ENCODE data around the gene FRMD4A.
A peak's percentile ranks its signal among the peaks of the same experiment; 100 is the strongest.

DNA sequence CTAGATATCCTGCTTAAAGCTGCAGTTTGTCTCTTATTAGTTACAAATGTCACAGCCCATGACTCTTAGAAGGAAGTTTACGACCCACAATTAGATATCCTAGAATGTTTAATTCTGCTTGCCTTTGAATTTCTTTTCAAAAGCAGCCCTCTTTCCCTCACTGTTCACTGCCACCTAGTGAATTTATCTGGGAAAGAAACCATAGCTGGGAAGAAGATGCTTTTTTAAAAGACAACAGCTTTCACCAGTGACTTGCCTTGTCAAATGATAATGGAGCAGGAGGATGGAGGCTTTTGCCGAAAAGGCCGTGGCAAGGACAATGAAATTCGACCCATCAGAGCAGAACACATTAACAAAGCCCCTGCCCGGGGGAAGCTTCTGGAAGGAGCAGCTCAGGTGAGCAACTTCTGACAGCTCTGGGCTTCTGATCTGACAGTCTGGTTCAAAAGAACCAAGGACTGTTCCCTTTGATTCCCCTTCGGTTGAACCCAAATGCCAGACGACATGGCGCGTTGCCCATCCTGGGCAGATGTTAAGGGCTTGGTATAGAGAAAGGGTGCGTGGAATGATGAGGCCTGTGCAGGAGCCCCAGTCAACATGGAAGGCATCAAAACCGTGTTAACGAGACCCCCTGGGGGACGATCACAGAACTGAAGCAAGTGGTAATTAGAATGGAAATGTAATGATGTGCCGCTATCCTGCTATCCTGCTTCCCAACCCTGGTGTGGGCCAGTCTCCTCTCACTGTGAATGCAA is 236.8 kb downstream of the FRMD4A start:
- TF ChIP-seq FOS (IDR thresholded peaks at IDR 0.05; ENCODE audit: low read depth, low read length) (no peak), RAD21 (IDR thresholded peaks at IDR 0.05; ENCODE audit: low read length) (peak; percentile 91), POLR2A (IDR thresholded peaks at IDR 0.05; ENCODE audit: low read depth, low read length) (no peak), SMC3 (IDR thresholded peaks at IDR 0.05; ENCODE audit: low read depth, low read length) (peak; percentile 94)
- TF ChIP-seq, protein P1, sequence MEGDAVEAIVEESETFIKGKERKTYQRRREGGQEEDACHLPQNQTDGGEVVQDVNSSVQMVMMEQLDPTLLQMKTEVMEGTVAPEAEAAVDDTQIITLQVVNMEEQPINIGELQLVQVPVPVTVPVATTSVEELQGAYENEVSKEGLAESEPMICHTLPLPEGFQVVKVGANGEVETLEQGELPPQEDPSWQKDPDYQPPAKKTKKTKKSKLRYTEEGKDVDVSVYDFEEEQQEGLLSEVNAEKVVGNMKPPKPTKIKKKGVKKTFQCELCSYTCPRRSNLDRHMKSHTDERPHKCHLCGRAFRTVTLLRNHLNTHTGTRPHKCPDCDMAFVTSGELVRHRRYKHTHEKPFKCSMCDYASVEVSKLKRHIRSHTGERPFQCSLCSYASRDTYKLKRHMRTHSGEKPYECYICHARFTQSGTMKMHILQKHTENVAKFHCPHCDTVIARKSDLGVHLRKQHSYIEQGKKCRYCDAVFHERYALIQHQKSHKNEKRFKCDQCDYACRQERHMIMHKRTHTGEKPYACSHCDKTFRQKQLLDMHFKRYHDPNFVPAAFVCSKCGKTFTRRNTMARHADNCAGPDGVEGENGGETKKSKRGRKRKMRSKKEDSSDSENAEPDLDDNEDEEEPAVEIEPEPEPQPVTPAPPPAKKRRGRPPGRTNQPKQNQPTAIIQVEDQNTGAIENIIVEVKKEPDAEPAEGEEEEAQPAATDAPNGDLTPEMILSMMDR (conservative IDR thresholded peaks at IDR 0.05; ENCODE audit: low read depth, low read length): peak; percentile 86
- TF ChIP-seq, protein P2, sequence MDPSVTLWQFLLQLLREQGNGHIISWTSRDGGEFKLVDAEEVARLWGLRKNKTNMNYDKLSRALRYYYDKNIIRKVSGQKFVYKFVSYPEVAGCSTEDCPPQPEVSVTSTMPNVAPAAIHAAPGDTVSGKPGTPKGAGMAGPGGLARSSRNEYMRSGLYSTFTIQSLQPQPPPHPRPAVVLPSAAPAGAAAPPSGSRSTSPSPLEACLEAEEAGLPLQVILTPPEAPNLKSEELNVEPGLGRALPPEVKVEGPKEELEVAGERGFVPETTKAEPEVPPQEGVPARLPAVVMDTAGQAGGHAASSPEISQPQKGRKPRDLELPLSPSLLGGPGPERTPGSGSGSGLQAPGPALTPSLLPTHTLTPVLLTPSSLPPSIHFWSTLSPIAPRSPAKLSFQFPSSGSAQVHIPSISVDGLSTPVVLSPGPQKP (IDR thresholded peaks at IDR 0.05; ENCODE audit: borderline replicate concordance, low read depth, low read length): no peak

All from IMR-90 (cell line).